Astrocyte (in vitro differentiated cells and primary cell): Measurements from ENCODE around the gene DEGS2. TPM values are rescaled to one million over a fixed set of nuclear protein-coding genes. Genes with fewer than 3 reads are reported as not detected.

Experiments used
- DNase-seq: peaks from one replicate; pipeline ENCODE4 v3.0.0-alpha.2; 2010; ENCODE audit warnings: low read depth
- FAIRE-seq: peaks from 2 replicates; lab custom pipeline; 2011; peaks lifted over from hg19 to GRCh38; lab: Jason Lieb, UNC
- H2AFZ ChIP-seq: 2 replicates; pipeline ENCODE4 v1.6.0; 2012; ENCODE audit warnings: low read depth, low read length, inconsistent platforms
- H3K27ac ChIP-seq: 2 replicates; pipeline ENCODE4 v1.5.1; 2011; ENCODE audit warnings: low read depth, low read length, inconsistent platforms
- H3K27me3 ChIP-seq: 2 replicates; pipeline ENCODE4 v1.6.0; 2011; ENCODE audit warnings: low read length, inconsistent platforms; ENCODE audit not compliant: insufficient read depth
- H3K36me3 ChIP-seq: 2 replicates; pipeline ENCODE4 v1.5.1; 2011; ENCODE audit warnings: low read length, inconsistent platforms; ENCODE audit not compliant: insufficient read depth
- H3K4me1 ChIP-seq: 2 replicates; pipeline ENCODE4 v1.5.1; 2011; ENCODE audit warnings: low read length, inconsistent platforms; ENCODE audit not compliant: insufficient read depth
- H3K4me2 ChIP-seq: 2 replicates; pipeline ENCODE4 v1.6.0; 2012; ENCODE audit warnings: low read length, inconsistent platforms
- H3K4me3 ChIP-seq: 2 replicates; pipeline ENCODE4 v1.5.1; 2011; ENCODE audit warnings: low read depth, mild to moderate bottlenecking, low read length, inconsistent platforms; ENCODE audit not compliant: insufficient read depth
- H3K79me2 ChIP-seq: 2 replicates; pipeline ENCODE4 v1.6.0; 2012; ENCODE audit warnings: mild to moderate bottlenecking, low read length, inconsistent platforms; ENCODE audit not compliant: insufficient read depth
- H3K9ac ChIP-seq: 2 replicates; pipeline ENCODE4 v1.6.0; 2012; ENCODE audit warnings: mild to moderate bottlenecking, low read length, inconsistent platforms
- H3K9me3 ChIP-seq: 2 replicates; pipeline ENCODE4 v1.5.1; 2012; ENCODE audit warnings: low read depth, mild to moderate bottlenecking, low read length, inconsistent platforms; ENCODE audit not compliant: insufficient read depth
- H4K20me1 ChIP-seq: 2 replicates; pipeline ENCODE4 v1.6.0; 2012; ENCODE audit warnings: low read length, inconsistent platforms; ENCODE audit not compliant: insufficient read depth
- H3K27ac Mint-ChIP-seq: one replicate; pipeline ENCODE4 v1.8.0; 2021; ENCODE audit warnings: mild to moderate bottlenecking, mixed read lengths; ENCODE audit not compliant: unreplicated experiment
- H3K27me3 Mint-ChIP-seq: one replicate; pipeline ENCODE4 v1.8.0; 2021; ENCODE audit warnings: low read depth, mixed read lengths; ENCODE audit not compliant: unreplicated experiment
- H3K36me3 Mint-ChIP-seq: one replicate; pipeline ENCODE4 v1.8.0; 2021; ENCODE audit warnings: low read depth, mixed read lengths; ENCODE audit not compliant: unreplicated experiment
- H3K4me1 Mint-ChIP-seq: one replicate; pipeline ENCODE4 v1.8.0; 2021; ENCODE audit warnings: low read depth, mixed read lengths; ENCODE audit not compliant: unreplicated experiment
- H3K4me3 Mint-ChIP-seq: one replicate; pipeline ENCODE4 v1.8.0; 2021; ENCODE audit warnings: mild to moderate bottlenecking, moderate library complexity, mixed read lengths; ENCODE audit not compliant: unreplicated experiment
- H3K9me3 Mint-ChIP-seq: one replicate; pipeline ENCODE4 v1.8.0; 2021; ENCODE audit warnings: mild to moderate bottlenecking, mixed read lengths; ENCODE audit not compliant: unreplicated experiment
- CTCF ChIP-seq: IDR thresholded peaks from 2 replicates; pipeline ENCODE4 v1.5.1; 2011; ENCODE audit warnings: low read depth, mild to moderate bottlenecking, inconsistent platforms, low read length, moderate library complexity; ENCODE audit not compliant: insufficient read depth
- EZH2 ChIP-seq: IDR thresholded peaks from 2 replicates; pipeline ENCODE4 v1.6.1; 2012; ENCODE audit warnings: mild to moderate bottlenecking, low read length, inconsistent platforms; ENCODE audit not compliant: insufficient read depth
- total RNA-seq: library from RNA; stranded (reverse); gene quantifications from 2 replicates; pipeline ENCODE4 v1.2.1, GENCODE V29; 2021

The DEGS2 gene
- total RNA-seq, 1 donor from 2014 or later, result not detected

GRCh38 chr14:100201701-100202100 lies 42.3 kb upstream of the DEGS2 start:
- Histone ChIP-seq H3K9me3 (no peaks in the 10 kb centered on the region), H3K27ac (no peak overlapping the region), H3K4me3 (no peak overlapping the region), H3K9ac (no peak overlapping the region), H3K79me2 (no peaks in the 10 kb centered on the region), H3K27me3 (no peaks in the 10 kb centered on the region), H2AFZ (no peak overlapping the region), H4K20me1 (no peaks in the 10 kb centered on the region), H3K36me3 (no peaks in the 10 kb centered on the region), H3K4me2 (no peak overlapping the region), H3K4me1 (no peaks in the 10 kb centered on the region)
- Mint-ChIP-seq H3K27me3 (no peaks in the 10 kb centered on the region), H3K4me3 (no peak overlapping the region), H3K9me3 (no peaks in the 10 kb centered on the region), H3K27ac (no peak overlapping the region), H3K4me1 (peaks cover 3% of the 10 kb centered on the region), H3K36me3 (peaks cover 1% of the 10 kb centered on the region)
- DNase-seq (no peak), FAIRE-seq (no peak)
- TF ChIP-seq CTCF (no peak), EZH2 (no peak)

- no peaks in the 10 kb centered on the region for H3K36me3 ChIP-seq
- peaks cover 3% of the 10 kb centered on the region for H3K4me1 Mint-ChIP-seq
- no peak for DNase-seq
- TF ChIP-seq EZH2 (no peak), CTCF (no peak)
- FAIRE-seq, result no peak
- H3K9me3 Mint-ChIP-seq, result no peaks in the 10 kb centered on the region
- H3K4me2 ChIP-seq, result no peak overlapping the region
- H2AFZ ChIP-seq, result no peak overlapping the region
- H3K36me3 Mint-ChIP-seq, result no peaks in the 10 kb centered on the region
- H4K20me1 ChIP-seq, result no peaks in the 10 kb centered on the region
- no peaks in the 10 kb centered on the region for H3K79me2 ChIP-seq
- H3K4me3 ChIP-seq, result no peak overlapping the region
- no peak overlapping the region for H3K27ac Mint-ChIP-seq
- H3K4me3 Mint-ChIP-seq, result no peak overlapping the region
- no peaks in the 10 kb centered on the region for H3K27me3 ChIP-seq
- H3K27ac ChIP-seq, result no peak overlapping the region
- H3K27me3 Mint-ChIP-seq, result no peaks in the 10 kb centered on the region
- H3K4me1 ChIP-seq, result no peaks in the 10 kb centered on the region
- no peaks in the 10 kb centered on the region for H3K9me3 ChIP-seq
- no peak overlapping the region for H3K9ac ChIP-seq
These were observed 40.9 kb upstream of the DEGS2 start for GRCh38 chr14:100200311-100200710.

DNA sequence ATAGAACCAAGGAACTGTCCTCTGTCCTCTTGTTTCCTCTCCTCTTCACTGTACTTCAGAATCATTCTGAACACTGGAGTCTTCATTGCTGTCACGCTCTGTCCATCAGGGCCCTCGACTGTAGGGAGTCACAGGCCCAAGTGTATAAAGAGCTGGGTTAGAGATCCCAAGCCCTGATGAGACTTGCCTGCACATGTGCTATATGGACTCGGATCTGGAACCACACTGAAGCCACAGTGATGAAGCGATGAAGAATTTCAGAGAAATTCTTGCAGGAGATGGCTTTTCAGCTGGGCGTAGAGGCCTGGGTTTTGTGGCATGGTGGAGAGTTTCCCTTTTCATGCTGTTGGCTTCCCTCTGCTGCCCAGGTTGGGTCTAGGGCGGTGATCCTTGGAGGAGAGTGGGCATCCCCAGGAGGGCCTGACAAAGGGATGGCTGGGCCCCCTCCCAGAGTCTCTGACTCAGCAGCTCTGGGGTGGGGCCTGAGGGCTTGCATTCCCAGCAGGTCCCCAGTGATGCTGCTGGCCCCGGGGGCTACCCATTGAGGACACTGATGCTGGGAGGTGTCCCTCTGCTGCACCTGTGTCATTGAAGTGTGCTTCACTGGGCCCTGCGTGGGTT lies 39.9 kb upstream of the DEGS2 start:
- FAIRE-seq (no peak), DNase-seq (no peak)
- H3K4me3 ChIP-seq, result no peak overlapping the region
- no peaks in the 10 kb centered on the region for H3K27me3 Mint-ChIP-seq
- H3K9me3 ChIP-seq, result no peaks in the 10 kb centered on the region
- H3K36me3 Mint-ChIP-seq, result no peaks in the 10 kb centered on the region
- H3K9me3 Mint-ChIP-seq, result no peaks in the 10 kb centered on the region
- no peaks in the 10 kb centered on the region for H3K27me3 ChIP-seq
- H3K4me2 ChIP-seq, result no peak overlapping the region
- no peak overlapping the region for H3K4me3 Mint-ChIP-seq
- peaks cover 3% of the 10 kb centered on the region for H3K4me1 Mint-ChIP-seq
- H3K27ac ChIP-seq, result no peak overlapping the region
- H3K79me2 ChIP-seq, result no peaks in the 10 kb centered on the region
- H3K4me1 ChIP-seq, result no peaks in the 10 kb centered on the region
- TF ChIP-seq EZH2 (no peak), CTCF (no peak)
- H3K9ac ChIP-seq, result no peak overlapping the region
- no peak overlapping the region for H3K27ac Mint-ChIP-seq
- H2AFZ ChIP-seq, result no peak overlapping the region
- no peaks in the 10 kb centered on the region for H4K20me1 ChIP-seq
- no peaks in the 10 kb centered on the region for H3K36me3 ChIP-seq
